K562 (cell line): ENCODE measurements around the gene CDCA4. TPM values are rescaled to one million over a fixed set of nuclear protein-coding genes. Genes with fewer than 3 reads are reported as not detected.

Source experiments
- ATAC-seq: fragments of 200-7000 bp; cut with Tn5 transposase; 3 replicates; pipeline ENCODE4 v1.9.1; 2020; ENCODE audit warnings: moderate library complexity
- BruUV-seq: library from RNA; stranded (reverse); fragments of 400-500 nt; replicated peaks from 2 replicates; lab custom pipeline; 2021; lab: Mats Ljungman, UMichigan
- CTCF ChIA-PET: fragments of 300-600 bp; formaldehyde crosslinking; extraction: SDS; loops from one replicate; lab custom pipeline; 2021; ENCODE audit warnings: low intra/inter-chr PET ratio; lab: Yijun Ruan, JAX
- POLR2A ChIA-PET: fragments of 300-600, 350-650 bp; sonication (Branson Sonifier 250); formaldehyde crosslinking; extraction: SDS; loops from one replicate; lab custom pipeline; 2021; ENCODE audit warnings: antibody characterized with exemption, inconsistent platforms; lab: Yijun Ruan, JAX
- DNase-seq, 4 experiments: peaks; one replicate each; pipeline versions ENCODE4 v3.0.0 to v3.0.0-alpha.2; 2011 to 2018; ENCODE audit warnings: low spot score in 3 of 4, mixed read lengths in 3 of 4; ENCODE audit errors: extremely low read depth in 1 of 4
- FAIRE-seq: peaks from 2 replicates; lab custom pipeline; 2011; peaks lifted over from hg19 to GRCh38; lab: Jason Lieb, UNC
- H2AFZ ChIP-seq: 2 replicates; pipeline ENCODE4 v1.6.0; 2011; ENCODE audit warnings: low read depth, low read length, control low read depth, inconsistent platforms
- H3K27ac ChIP-seq: fragments of 200-600 bp; 3 replicates; pipeline ENCODE4 v1.8.0; 2011; ENCODE audit warnings: low read depth, mild to moderate bottlenecking, control low read depth, inconsistent platforms, low read length, moderate library complexity, mixed read lengths; ENCODE audit errors: extremely low read depth
- H3K27me3 ChIP-seq, 2 experiments: fragments of 300-600 bp in 1 of 2; 2 replicates in 1 of 2; 3 replicates in 1 of 2; pipeline versions ENCODE4 v1.6.0 to v1.8.0; 2011; ENCODE audit warnings: inconsistent platforms in 2 of 2, low read length in 2 of 2, mild to moderate bottlenecking in 1 of 2, mixed read lengths in 1 of 2, moderate library complexity in 1 of 2; ENCODE audit not compliant: control insufficient read depth in 2 of 2, insufficient read depth in 2 of 2
- H3K36me3 ChIP-seq: fragments of 300-600 bp; 3 replicates; pipeline ENCODE4 v1.8.0; 2011; ENCODE audit warnings: mild to moderate bottlenecking, low read length, inconsistent platforms; ENCODE audit not compliant: control insufficient read depth, insufficient read depth
- H3K4me1 ChIP-seq, 2 experiments: fragments of 200-600 bp in 1 of 2; replicated peaks in 1 of 2; 2 replicates in 1 of 2; 3 replicates in 1 of 2; pipeline versions ENCODE4 v1.5.1 to v1.8.0; 2011; ENCODE audit warnings: inconsistent platforms in 2 of 2, low read length in 2 of 2, mild to moderate bottlenecking in 1 of 2, mixed read lengths in 1 of 2, moderate library complexity in 1 of 2; ENCODE audit not compliant: control insufficient read depth in 2 of 2, insufficient read depth in 2 of 2
- H3K4me2 ChIP-seq: 2 replicates; pipeline ENCODE4 v1.6.1; 2011; ENCODE audit warnings: low read length, control low read depth, inconsistent platforms, mixed read lengths; ENCODE audit not compliant: insufficient read depth
- H3K4me3 ChIP-seq: fragments of 200-600 bp; sonication (generic), shearing (Covaris generic); 2 replicates; pipeline ENCODE4 v1.5.1; 2016; ENCODE audit warnings: control low read depth, inconsistent platforms
- H3K79me2 ChIP-seq: fragments of 200-600 bp; 3 replicates; pipeline ENCODE4 v1.8.0; 2011; ENCODE audit warnings: low read length, inconsistent platforms; ENCODE audit not compliant: control insufficient read depth, insufficient read depth
- H3K9ac ChIP-seq, 2 experiments: 2 replicates each; pipeline versions ENCODE4 v1.6.0 to v1.6.1; 2011; ENCODE audit warnings: low read depth in 2 of 2, low read length in 2 of 2, control low read depth in 1 of 2, inconsistent platforms in 1 of 2, mild to moderate bottlenecking in 1 of 2, mixed read lengths in 1 of 2; ENCODE audit not compliant: insufficient read depth in 1 of 2
- H3K9me1 ChIP-seq: one replicate; pipeline ENCODE4 v1.6.0; 2011; ENCODE audit warnings: inconsistent platforms, mild to moderate bottlenecking, low read length, moderate library complexity; ENCODE audit not compliant: control insufficient read depth, insufficient read depth
- H3K9me3 ChIP-seq: replicated peaks from 2 replicates; pipeline ENCODE4 v1.5.1; 2011; ENCODE audit warnings: low read depth, low read length, inconsistent platforms; ENCODE audit not compliant: control insufficient read depth, insufficient read depth
- H4K20me1 ChIP-seq: replicated peaks from 2 replicates; pipeline ENCODE4 v1.6.1; 2011; ENCODE audit warnings: low read length, inconsistent platforms, mixed read lengths; ENCODE audit not compliant: control insufficient read depth, insufficient read depth
- CEBPZ ChIP-seq: fragments of 150-350 bp; IDR thresholded peaks from 2 replicates; pipeline ENCODE4 v1.6.1; 2014; ENCODE audit warnings: low read depth, mild to moderate bottlenecking, low read length, borderline replicate concordance
- CREBBP ChIP-seq: IDR thresholded peaks from one replicate; pipeline ENCODE4 v1.6.1; 2012; ENCODE audit warnings: low read depth, mild to moderate bottlenecking, control low read depth, inconsistent platforms, low read length
- DPF2 ChIP-seq: fragments of 450-650 bp; IDR thresholded peaks from 2 replicates; pipeline ENCODE4 v1.6.1; 2016
- E2F5 ChIP-seq: sonication (generic); formaldehyde crosslinking; IDR thresholded peaks from 2 replicates; pipeline ENCODE4 v1.8.0; 2022; ENCODE audit warnings: mild to moderate bottlenecking, missing genetic modification reagents
- EZH2 ChIP-seq: IDR thresholded peaks from 2 replicates; pipeline ENCODE4 v1.6.1; 2012; ENCODE audit warnings: low read depth, mild to moderate bottlenecking, inconsistent platforms, low read length, borderline replicate concordance
- FOXA1 ChIP-seq: fragments of 450-650 bp; IDR thresholded peaks from 2 replicates; pipeline ENCODE4 v1.6.1; 2016; ENCODE audit warnings: mild to moderate bottlenecking, borderline replicate concordance
- GATAD2B ChIP-seq: fragments of 450-650 bp; IDR thresholded peaks from 2 replicates; pipeline ENCODE4 v1.6.1; 2017; ENCODE audit warnings: mild to moderate bottlenecking, borderline replicate concordance
- PREB ChIP-seq: sonication (generic); formaldehyde crosslinking; IDR thresholded peaks from 2 replicates; pipeline ENCODE4 v1.8.1; 2023; ENCODE audit warnings: mild to moderate bottlenecking, missing genetic modification reagents
- RCOR1 ChIP-seq, 2 experiments: IDR thresholded peaks; 2 replicates each; pipeline ENCODE4 v1.6.1; 2012; ENCODE audit warnings: low read depth in 2 of 2, low read length in 2 of 2, borderline replicate concordance in 1 of 2, improper control_type of control experiment in 1 of 2
- SMARCB1 ChIP-seq: IDR thresholded peaks from 2 replicates; pipeline ENCODE4 v1.6.1; 2011; ENCODE audit warnings: improper control_type of control experiment, low read depth; ENCODE audit not compliant: insufficient read length
- TAF15 ChIP-seq: fragments of 200-400 bp; formaldehyde crosslinking; IDR thresholded peaks from 2 replicates; pipeline ENCODE4 v1.6.1; 2017; ENCODE audit warnings: mild to moderate bottlenecking, low read depth, low read length, moderate library complexity
- ZNF280B ChIP-seq: fragments of 250-450 bp; sonication (Bioruptor Pico); IDR thresholded peaks from 2 replicates; pipeline ENCODE4 v1.5.1; 2021; ENCODE audit warnings: mild to moderate bottlenecking
- ZNF41 ChIP-seq: fragments of 250-450 bp; sonication (Bioruptor Pico); conservative IDR thresholded peaks from 2 replicates; pipeline ENCODE4 v1.4.0; 2020; ENCODE audit warnings: mild to moderate bottlenecking
- WGBS: fragments of 100-300 bp; shearing (Covaris generic); methylation state at CpG from one replicate; pipeline ENCODE4 v1.1.6; 2016; ENCODE audit warnings: low coverage, mixed read lengths; ENCODE audit not compliant: insufficient coverage; ENCODE audit errors: missing lambda C conversion rate; 5-methylcytosine and 5-hydroxymethylcytosine counted together
- in situ Hi-C: fragments of 300-500 bp; cut with MboI; formaldehyde crosslinking; loops from 4 replicates; pipeline ENCODE4 v1.15.0; 2018; ENCODE audit warnings: inconsistent platforms, mixed read lengths
- intact Hi-C: fragments of 100-400 bp; cut with micrococcal nuclease; formaldehyde crosslinking; loops from 2 replicates; pipeline ENCODE4 v1.14.2; 2022
- polyA plus RNA-seq, 8 experiments: library from polyadenylated mRNA; depleted of rRNA in 4 of 8; stranded (reverse) in 5 of 8; unstranded in 3 of 8; fragments of >200 nt; fragmentation: Nextera tagmentation in 2 of 8; fragmentation: Illumina TruSeq in 1 of 8; extraction: Ambion mirVana in 2 of 8; extraction: Trizol in 1 of 8; gene quantifications; 2 replicates each; pipeline versions ENCODE4 v1.2.1 to v1.2.3, GENCODE V29; 2011 to 2014; ENCODE audit warnings: inconsistent platforms in 1 of 8, missing spikeins in 1 of 8
- total RNA-seq, 7 experiments: library from RNA; depleted of rRNA in 6 of 7; stranded (reverse); fragments of >200 nt in 6 of 7; fragmentation: Illumina TruSeq in 2 of 7; extraction: Trizol in 2 of 7; gene quantifications; 2 replicates each; pipeline versions ENCODE4 v1.2.1 to v1.2.3, GENCODE V29; 2011 to 2021; ENCODE audit warnings: low replicate concordance in 1 of 7

Gene CDCA4
- total and polyA plus RNA-seq, 9 of the 15 experiments (the other 6 are each of a cell fraction or from before 2014, with no cell fraction given): 6.6 to 44.2 (median 23.0) TPM

- no peaks in the 10 kb centered on the region; the same call in 2 of the 3 replicates for H3K79me2 ChIP-seq
- CTCF ChIA-PET: no interaction called here
- no peak overlapping the region for H2AFZ ChIP-seq
- ATAC-seq (no peak), FAIRE-seq (no peak), DNase-seq (no peak)
- in situ Hi-C loops (no loop called here), intact Hi-C loops (no loop called here)
- no peak overlapping the region for H3K4me3 ChIP-seq
- no TSS peak for BruUV-seq
- H3K9me3 ChIP-seq: no peaks in the 10 kb centered on the region
- H4K20me1 ChIP-seq: no peaks in the 10 kb centered on the region; the same call in 1 of the 2 replicates
- H3K4me1 ChIP-seq: peaks cover 7 to 67% of the 10 kb centered on the region in 2 experiments; a peak in 4 of 5 replicates
- H3K36me3 ChIP-seq: no peaks in the 10 kb centered on the region
- POLR2A ChIA-PET: interaction anchor here (0.6 to 0.8 kb wide), 4 partner anchors 9 to 92 kb away, joined by 3 to 4 read pairs (median 3); no protein-coding TSS in a partner anchor
- 41% methylated on average over 6 of the region's 17 CpGs for WGBS
- no peaks in the 10 kb centered on the region for H3K27me3 ChIP-seq
- H3K9me1 ChIP-seq: no peaks in the 10 kb centered on the region
- no peak overlapping the region for H3K27ac ChIP-seq
- no peak overlapping the region for H3K4me2 ChIP-seq
- H3K9ac ChIP-seq: no peak overlapping the region
- TF ChIP-seq SMARCB1: no peak
- TF ChIP-seq CEBPZ: no peak
- TF ChIP-seq FOXA1: no peak
- no peak for TF ChIP-seq EZH2
- TF ChIP-seq PREB: no peak
- no peak for TF ChIP-seq E2F5
- no peak for TF ChIP-seq TAF15
- TF ChIP-seq ZNF280B: no peak
- TF ChIP-seq GATAD2B: no peak
- TF ChIP-seq DPF2: no peak
- no peak for TF ChIP-seq ZNF41 (CRISPR knock-in tag)
- no peak for TF ChIP-seq RCOR1 (IDR thresholded peaks at IDR 0.05; ENCODE audit: borderline replicate concordance in 1 of 2, low read depth in 2 of 2, low read length in 2 of 2)
- TF ChIP-seq CREBBP: no peak
Observed at GRCh38 chr14:104981699-104982541, 39.0 kb downstream of the CDCA4 start.
